Keratinocyte (primary cell): ENCODE data around the gene KCNH1.

ENCODE experiments used
- CTCF ChIP-seq, 3 experiments: IDR thresholded peaks in 1 of 3; conservative IDR thresholded peaks in 1 of 3; optimal IDR thresholded peaks in 1 of 3; 2 replicates in 2 of 3; 3 replicates in 1 of 3; pipeline versions ENCODE3 to v1.5.1; 2011; ENCODE audit warnings: low read length in 3 of 3, mild to moderate bottlenecking in 3 of 3, moderate library complexity in 2 of 3, control low read depth in 1 of 3, inconsistent platforms in 1 of 3; ENCODE audit not compliant: insufficient read depth in 2 of 3; ENCODE audit errors: extremely low read depth in 1 of 3
- EZH2 ChIP-seq: IDR thresholded peaks from one replicate; pipeline ENCODE4 v1.6.1; 2012; ENCODE audit warnings: inconsistent platforms, mild to moderate bottlenecking, low read length, moderate library complexity

GRCh38 chr1:210908791-210909190, 225.2 kb downstream of the KCNH1 start:
- TF ChIP-seq CTCF (optimal IDR thresholded peaks at IDR 0.05 in 1 of 3, IDR thresholded peaks at IDR 0.05 in 1 of 3, conservative IDR thresholded peaks at IDR 0.05 in 1 of 3; ENCODE audit: extremely low read depth in 1 of 3, insufficient read depth in 2 of 3, low read length in 3 of 3): no peak
- no peak for TF ChIP-seq EZH2
